Lower leg skin (tissue), 3 donors: ENCODE results near the gene LIPC.

Source experiments
- CTCF ChIP-seq, 3 donors: fragments of 450-650 bp; IDR thresholded peaks; one replicate each; pipeline ENCODE4 v1.5.1; 2016; ENCODE audit warnings: antibody characterized with exemption in 3 of 3, mild to moderate bottlenecking in 3 of 3, moderate library complexity in 2 of 3
- POLR2A ChIP-seq, 2 donors: fragments of 450-650 bp; IDR thresholded peaks; one replicate each; pipeline ENCODE4 v1.6.1; 2016 to 2017; ENCODE audit warnings: antibody characterized with exemption in 2 of 2, mild to moderate bottlenecking in 1 of 2, moderate library complexity in 1 of 2

DNA sequence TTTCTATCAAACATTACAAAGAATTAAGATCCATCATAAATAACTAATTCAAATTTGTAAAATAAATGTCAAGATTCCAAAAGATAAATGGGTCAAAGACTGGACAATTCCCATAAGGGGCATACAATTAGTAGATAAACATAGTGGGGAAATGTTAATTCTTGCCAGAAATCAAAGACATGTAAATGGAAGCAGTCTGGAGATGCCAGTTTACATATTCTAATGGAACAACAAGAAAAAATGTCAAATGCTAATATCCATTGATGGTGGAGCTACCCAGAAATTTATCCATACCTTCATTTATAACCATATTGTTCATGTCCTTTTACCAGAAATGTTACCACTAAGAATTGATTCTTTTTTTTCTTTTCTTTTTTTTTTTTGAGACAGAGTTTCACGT is 13.7 kb upstream of the LIPC start:
- TF ChIP-seq CTCF (IDR thresholded peaks at IDR 0.05) = no peak
- no peak for TF ChIP-seq POLR2A (IDR thresholded peaks at IDR 0.05)
